Stimulated activated naive CD4-positive, alpha-beta T cell (primary cell): Measurements from ENCODE around the gene DDX47.

Experiments
- DNase-seq, 6 experiments: peaks; one replicate each; lab custom pipeline; 2025; lab: John Stamatoyannopoulos, UW

The DDX47 gene

DNA sequence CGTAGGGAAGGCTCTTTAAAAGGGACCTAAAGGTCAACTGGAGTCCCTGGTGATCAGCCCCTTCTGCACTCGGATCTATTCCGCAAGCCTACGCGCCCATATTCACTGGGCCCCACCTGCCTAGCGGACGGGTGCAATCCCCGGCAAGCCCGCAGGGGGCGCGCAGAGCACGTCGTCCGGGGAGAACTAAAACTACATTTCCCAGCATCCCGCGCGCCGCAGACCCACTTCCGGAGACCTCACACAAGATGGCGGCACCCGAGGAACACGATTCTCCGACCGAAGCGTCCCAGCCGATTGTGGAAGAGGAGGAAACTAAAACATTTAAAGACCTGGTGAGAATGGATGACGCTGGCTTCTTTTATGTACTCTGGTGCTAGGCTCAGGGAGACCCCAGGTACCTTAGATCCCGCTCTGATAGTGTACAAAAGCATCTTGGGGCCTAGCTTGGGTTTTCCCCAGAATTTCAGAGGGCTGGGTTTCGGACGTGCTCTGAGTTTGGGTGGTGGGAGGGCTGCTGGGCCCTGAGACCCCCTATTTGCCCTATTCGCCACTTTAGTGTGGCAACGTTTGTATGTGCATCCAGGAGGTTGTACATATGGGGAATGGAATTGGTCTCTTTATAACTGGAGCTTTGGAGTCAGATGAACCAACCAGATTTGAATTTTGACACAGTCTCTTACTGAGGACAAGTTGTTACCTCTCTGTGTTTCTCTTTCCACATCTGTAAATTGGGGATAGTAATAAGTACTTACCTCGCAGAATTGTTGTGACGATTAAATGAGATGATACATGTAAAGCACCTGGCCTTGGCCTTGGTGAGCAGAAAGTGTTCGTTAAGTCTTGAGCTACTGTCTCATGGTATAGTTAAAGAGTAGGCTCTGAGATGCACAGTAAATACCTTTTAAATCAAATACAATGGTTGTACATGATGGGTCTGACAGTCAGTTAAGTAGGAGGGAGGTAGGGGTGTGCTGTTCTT is at the start of gene DDX47:
Gene DDX47 (plus strand): TSS at position 227 of the 982 bp plus-strand sequence. CDS start 22 bp downstream, at position 249.
- DNase-seq, result peak; percentile 88 to 97 (median 94)

DNA sequence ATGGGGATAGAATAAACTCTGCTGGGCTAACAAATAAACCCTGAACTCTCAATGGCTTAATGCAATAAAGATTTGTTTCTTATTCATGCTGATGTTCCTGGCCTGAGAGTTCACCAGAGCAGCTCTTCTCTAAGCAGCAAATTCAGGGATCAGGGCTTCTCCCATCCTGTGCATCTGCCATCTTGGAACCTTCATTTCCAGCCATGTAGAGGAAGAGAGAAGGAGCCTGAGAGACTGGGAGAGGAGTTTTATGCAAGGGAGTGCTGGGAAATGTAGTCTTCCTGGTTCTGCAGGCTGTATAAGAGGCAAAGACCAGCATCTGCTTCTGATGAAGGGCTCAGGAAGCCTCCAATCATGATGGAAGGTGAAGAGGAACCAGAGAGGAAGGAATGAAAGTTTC is 48.3 kb upstream of the DDX47 start:
- DNase-seq, result no peak

DNA sequence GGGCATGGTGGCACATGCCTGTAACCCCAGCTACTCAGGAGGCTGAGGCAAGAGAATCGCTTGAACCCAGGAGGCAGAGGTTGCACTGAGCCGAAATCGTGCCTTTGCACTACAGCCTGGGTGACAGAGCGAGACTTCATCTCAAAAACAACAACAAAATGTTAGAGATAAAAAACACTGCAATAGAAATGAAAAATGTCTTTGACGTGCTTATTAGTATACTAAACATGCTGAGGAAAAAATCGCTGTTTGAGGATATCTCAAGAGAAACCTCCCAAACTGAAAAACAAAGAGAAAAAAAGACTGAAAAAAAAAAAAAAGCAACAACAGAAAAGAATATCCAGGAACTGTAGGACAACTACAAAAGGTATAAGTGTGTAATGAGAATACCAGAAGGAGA is 42.9 kb upstream of the DDX47 start:
- no peak for DNase-seq

DNA sequence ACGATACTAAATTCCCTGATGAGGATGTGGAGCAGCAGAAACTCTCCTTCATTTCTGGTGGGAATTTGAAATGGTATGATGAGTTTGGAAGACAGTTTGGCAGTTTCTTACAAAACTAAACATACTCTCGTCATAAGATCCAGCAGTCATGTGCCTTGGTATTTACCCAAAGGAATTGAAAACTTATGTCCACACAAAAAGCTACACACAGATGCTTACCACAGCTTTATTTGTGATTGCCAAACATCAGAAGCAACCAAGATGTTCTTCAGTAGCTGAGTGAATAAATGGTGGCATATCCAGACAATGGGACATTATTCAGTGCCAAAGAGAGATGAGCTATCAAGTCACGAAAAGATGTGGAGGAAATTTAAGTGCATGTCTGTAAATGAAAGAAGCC is 38.4 kb upstream of the DDX47 start:
- no peak for DNase-seq

DNA sequence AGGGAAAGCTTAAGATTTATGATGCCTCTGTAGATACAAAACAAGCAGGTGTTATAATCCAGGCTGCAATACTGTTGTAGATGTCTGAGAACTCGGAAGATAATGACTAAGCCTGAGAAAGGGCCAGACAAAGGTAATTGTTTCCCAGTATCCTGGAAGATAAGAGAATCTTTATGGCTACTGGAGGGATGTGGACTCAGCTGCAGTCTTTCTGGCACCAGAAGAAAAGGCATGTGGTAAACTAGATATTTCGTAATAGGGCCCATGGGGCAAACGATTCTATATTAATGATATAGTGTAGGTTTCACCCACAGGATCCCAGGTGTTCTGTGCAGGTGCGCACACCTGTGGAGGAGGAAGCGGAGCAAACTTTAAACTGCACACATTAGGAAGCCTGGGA is 36.9 kb upstream of the DDX47 start:
- no peak for DNase-seq

DNA sequence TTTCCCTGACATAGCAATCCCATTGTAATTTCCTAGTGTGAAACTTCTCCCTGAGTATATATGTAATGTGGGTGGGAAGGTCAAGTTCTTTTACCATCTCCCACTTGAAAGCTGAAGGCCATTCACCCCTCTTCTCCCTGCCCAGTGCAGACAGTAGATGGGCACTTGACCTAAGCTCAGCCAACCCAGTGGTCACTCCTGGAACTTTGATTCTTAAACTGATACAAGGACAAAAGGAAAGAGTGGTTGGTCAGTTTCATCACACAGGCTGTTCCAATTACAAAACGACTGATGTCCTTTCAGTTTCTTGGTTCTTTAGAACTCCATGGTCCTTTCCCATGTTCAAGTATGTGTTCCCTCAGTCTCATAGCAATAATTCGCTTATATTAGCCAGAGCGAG is 36.1 kb upstream of the DDX47 start:
- no peak for DNase-seq

DNA sequence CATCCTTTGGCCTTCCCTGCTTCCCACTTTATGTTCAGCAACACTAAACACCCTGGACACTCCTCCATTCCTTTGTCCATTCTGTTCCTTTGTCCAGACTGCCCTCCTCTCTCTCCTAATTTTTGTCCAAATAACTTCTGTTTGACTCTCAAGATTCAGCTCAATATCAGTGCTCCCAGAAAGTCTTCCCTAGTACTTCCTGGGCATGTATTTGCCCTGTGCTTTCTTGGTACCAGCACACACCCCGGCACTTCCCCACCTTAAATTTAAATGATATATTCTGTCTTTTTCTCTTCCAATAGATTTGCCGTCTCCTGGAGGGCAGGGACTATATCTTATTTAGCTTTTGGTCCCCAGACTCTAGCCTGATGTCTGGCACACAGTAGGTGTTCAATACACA is 34.1 kb upstream of the DDX47 start:
- DNase-seq, result no peak

DNA sequence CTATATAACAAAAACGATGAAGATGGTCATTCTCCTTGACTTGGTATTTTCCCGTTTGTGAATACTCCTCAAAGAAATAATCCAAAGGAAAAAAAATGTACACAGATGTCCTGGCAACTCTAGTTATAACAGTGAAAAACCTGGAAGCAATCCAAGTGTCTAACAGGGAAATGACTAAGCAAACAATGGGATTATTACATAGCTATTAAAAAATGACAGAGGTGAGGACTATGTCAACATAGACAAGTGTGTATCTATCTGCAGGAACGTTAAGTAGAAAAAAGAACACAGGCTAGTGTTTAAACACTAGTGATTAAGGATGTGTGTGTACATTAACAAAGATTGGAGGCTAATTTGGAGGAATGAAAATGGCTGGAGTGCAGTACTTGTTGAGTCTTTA is 33.6 kb upstream of the DDX47 start:
- no peak for DNase-seq

DNA sequence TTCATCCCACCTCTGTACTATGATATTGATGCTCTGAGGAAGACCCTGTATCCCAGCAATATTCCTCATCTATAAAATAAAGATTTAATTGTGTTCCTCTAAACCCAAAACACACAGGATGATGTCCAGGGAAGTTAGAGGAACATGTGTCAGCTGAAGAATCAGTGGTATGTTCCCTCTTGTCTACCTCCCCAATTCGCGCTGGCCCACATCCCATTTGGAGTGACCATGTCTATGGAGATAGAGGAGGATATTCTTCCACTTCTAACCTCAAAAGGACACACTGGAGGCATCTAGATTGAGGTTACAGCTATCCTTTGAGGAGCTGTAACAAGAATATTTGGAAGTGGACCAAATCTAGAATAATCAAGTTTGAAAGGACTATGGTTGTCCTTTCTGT is 29.0 kb upstream of the DDX47 start:
- no peak for DNase-seq

DNA sequence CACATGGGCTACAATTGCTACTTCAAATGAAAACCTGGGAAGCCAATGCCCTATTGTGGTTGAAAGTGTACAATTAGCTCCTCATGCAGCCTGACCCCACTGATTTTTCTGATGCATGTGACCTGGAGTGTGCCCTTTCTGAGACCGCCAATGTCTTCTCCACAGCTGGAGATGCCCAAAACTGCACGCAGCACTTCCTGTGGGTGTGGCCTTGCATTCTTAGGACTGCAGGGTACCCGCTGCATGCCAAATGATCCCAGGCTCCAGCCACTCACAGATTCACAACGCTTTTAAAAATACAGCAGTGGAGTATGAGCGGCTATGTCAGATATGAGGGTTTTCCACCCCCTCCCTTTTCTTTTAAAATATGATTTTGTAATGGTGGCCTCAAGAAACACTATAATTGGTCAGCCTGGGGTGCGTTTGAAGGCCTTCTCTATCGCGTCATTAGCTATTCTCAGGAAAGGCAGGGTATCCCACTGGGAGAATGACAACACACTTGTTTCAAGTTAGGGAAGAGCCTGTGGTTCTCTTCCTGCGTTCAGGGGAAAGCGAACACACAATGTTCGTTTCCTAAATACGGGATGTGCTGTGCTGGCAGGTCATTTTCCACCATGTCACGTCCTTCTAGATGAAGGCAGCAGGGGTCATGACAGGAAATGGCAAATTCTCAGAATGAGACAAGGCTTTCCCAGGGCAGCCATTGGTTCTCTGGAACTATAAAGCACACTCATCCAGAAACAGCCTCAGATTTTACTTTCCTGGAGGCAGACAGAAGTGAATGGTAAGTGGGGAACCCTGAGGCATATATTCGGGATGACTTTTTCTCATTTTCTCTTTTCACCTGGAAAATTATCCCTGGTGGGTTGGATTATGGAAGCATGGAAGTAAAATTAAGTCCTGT is 28.0 kb upstream of the DDX47 start, which contains the start of gene APOLD1:
Gene APOLD1 (plus strand): TSS at position 749 of the 904 bp plus-strand sequence. CDS start 33 bp downstream, at position 782.
- no peak for DNase-seq

DNA sequence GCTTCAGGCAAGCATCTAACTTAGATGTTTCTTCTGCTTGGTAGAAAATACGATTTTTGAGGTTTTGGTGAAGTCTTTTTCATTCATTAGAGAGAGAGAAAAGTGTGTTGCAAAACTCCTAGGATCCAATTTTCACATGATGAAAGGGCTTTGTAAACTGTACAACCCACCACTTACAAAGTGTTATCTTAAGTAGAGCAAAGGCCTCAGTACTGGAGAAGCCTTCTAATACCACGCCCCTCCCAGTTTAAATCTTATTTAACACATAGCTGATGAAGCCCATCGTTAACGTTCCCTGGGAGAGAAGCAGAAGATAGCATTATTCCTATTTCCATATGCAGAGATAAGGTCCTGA is 26.8 kb upstream of the DDX47 start:
- no peak for DNase-seq

DNA sequence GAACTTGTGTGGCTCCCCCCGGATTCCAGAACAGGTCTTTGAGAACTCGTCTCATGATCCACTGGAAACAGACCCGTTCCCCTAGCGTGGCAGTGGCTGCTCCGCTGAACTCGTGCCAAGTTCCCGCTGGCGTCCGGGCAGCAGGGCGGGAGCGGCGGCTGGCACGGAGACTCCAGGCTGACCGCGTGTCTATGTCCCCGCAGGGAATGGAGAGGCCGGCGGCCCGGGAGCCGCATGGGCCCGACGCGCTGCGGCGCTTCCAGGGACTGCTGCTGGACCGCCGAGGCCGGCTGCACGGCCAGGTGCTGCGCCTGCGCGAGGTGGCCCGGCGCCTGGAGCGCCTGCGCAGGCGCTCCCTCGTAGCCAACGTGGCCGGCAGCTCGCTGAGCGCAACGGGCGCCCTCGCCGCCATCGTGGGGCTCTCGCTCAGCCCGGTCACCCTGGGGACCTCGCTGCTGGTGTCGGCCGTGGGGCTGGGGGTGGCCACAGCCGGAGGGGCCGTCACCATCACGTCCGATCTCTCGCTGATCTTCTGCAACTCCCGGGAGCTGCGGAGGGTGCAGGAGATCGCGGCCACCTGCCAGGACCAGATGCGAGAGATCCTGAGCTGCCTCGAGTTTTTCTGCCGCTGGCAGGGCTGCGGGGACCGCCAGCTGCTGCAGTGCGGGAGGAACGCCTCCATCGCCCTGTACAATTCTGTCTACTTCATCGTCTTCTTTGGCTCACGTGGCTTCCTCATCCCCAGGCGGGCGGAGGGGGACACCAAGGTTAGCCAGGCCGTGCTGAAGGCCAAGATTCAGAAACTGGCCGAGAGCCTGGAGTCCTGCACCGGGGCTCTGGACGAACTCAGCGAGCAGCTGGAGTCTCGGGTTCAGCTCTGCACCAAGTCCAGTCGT is 26.2 kb upstream of the DDX47 start:
- DNase-seq, result peak; percentile 35 to 79 (median 62)

DNA sequence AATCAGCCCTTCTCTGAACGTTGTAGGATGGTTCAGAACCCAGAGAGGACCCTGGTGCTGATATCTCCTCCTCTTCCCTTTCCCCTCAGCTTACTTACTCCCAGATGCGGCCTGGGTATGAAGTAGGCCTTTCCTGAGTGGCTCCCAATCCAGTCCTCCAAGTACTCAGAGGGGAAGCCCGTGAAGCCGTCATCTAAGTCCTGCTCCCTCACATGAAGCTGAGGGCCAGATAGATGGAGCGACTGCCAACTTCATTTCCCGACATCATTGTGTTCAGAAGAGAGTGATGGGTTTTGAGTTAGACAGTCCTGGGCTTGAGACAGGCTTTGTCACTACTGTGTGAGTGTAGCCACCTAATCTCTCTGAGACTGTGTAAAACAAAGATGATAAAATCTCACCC is 25.0 kb upstream of the DDX47 start:
- DNase-seq, result no peak

DNA sequence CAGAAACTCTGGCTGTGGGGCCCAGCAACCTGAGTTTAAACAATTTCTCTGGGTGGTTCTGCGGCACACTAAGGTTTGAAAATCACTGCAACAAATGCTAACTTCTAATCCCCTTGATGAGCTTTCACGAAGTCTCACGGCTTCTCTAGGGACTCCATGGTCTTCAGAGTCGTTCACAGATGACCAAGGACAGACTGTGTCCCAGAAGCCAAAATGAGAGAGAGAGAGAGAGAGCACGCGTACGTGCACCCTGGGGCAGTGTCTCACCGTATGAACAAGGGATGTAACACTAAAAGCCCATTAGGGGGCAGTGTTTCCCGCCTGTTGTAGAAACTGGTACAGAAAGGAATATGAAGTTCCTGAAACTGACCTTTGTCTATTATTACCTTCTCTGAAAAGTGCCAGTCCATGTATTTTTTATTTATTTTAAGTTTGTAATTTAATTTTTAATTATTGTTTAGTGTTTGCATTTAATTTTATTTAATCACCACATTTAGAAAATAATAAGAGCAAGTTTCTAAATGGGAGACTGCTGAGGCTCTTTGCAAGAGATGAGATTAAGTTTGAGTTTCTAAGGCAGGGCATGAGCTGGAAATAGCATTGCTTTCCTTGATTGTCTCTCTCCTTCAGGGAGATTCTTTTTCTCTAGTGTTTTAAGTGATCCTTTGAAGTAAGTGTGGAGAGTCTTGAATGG is 24.3 kb upstream of the DDX47 start:
- peak; percentile 21 to 71 (median 40) for DNase-seq

DNA sequence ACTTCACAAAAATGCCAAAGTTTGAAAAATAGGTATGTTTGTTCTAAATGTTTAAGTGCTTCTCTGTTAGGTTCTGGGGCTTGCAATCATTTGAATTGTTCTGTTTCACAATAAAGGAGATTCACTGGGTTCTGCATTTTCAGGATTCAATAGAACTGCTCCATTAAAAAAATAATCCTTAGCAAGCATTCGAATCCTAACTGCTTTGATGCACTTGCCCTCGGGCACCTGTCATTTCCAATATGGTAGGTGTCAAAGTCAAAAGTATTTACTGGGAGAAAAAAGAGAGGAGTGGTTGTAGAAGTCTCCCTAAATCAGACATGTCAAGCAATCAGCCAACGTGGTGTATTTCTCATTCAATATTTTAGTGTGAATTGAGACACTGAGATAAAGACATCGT is 22.2 kb upstream of the DDX47 start:
- DNase-seq, result no peak

DNA sequence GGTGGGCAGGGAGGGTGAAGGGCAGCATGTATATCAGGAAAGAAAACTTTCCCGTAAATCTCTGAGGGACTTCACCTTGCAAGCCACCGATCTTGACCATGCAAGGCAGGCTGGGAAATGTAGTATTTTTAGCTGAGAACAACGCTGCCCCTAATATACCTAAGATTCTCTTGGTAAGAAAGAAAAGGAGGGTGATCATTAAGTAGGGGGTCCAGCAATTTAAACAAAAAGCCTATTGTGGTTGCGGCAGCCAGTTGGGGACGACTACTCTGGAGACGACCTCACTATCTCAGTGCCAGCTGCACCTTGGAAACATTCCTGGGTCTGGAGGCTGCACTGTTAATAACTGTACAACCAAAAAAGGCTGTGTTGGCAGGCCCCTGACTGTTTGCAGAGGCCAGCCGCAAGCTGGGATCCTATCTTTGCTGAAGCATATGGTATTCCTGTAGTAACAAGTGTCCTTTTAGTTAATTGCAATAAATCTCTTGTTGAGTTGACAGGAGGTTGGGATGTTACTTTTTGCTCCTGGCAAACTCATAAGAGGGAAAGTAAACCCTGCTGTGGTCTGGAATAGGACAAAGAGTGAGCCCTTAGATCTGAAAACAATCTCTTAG is 21.3 kb upstream of the DDX47 start:
- no peak for DNase-seq

DNA sequence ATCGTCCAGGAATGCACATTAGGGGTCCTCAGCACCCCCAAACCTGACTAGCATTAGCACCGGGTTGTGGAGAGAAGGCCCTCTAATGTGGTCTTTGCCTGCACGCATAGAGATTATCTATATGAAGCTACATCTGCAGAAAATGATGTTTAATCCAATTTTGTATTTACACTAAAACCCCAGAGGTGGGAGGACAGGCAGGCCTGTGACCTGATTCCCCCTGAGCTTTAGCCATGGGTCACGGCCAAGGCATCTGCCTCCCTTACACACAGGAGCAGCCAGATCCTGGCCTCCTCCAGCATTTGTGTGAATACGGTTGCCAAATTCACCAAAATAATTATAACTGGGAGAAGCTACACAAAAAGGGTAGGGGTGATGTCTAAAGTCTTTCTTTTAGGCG is 20.7 kb upstream of the DDX47 start:
- DNase-seq, result no peak

DNA sequence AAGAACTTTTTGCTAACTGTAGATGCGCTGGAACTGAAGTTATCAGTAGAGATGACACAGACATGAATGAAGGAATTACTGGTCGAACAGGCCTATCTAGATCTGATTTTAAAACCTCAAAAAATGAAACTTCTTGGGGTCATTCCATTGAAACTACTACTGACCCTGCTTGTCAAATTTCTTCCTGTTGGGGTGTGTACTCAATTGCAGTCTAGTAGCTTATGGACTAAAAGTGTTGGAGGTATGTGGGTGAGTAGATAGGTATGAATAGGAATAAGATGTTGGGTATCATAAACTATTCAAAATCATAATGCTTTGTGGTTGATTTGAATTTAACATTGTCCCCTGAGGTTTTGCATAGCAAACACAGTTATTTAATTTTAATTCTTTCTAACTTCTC is 18.5 kb upstream of the DDX47 start:
- no peak for DNase-seq

DNA sequence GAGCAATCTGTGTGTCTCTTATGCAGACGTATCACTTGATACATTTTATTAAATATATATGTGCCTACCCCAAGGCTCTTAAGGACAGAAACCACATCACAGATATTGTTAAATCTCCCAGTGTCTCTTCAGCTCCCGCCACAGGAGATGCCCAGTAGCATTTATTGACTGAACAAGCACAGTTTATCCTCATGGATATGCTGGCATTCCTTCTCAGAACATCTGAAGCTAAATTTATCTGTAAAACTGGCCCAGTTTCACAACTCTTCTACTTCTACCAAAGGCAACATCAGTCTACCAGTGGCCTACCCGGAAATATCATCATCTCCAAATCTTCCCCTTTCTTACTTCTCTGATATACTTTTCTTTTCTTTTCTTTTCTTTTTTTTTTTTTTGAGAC is 17.0 kb upstream of the DDX47 start:
- DNase-seq, result no peak

DNA sequence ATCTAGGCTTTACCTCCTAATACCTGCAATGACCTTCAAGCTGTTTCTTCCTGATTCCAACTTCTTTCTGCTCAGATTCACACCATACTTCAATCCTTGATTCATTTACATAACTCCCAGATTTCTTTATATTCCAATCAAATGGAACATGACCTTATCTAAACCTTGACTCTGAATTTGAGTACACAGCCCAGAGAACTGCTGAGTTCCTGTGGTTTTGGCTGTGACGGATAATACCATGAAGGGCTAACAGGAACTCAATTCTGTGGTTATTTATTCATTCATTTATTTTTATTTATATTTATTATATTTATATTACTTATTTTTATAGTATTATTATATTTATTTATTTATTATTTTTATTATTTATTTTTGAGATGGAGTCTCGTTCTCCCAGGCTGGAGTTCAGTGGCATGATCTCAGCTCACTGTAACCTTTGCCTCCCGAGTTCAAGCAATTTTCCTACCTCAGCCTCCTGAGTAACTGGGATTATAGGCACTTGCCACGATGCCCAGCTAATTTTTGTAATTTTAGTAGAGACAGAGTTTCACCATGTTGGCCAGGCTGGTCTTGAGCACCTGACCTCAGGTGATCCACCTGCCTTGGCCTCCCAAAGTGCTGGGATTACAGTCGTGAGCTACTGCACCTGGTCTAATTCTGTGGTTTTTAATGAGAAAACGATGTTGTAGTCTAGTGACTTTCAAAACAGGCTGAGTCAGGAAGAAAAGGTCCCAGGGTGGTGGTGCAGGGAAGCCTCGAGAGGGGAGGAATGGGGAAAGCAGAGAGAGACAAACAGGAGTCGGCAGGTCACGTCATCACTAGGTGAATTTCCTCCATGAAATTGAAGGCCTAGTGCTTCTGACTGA is 16.0 kb upstream of the DDX47 start:
- no peak for DNase-seq
